ENCODE measurements around the gene LIG4.

LIG4 gene

DNA sequence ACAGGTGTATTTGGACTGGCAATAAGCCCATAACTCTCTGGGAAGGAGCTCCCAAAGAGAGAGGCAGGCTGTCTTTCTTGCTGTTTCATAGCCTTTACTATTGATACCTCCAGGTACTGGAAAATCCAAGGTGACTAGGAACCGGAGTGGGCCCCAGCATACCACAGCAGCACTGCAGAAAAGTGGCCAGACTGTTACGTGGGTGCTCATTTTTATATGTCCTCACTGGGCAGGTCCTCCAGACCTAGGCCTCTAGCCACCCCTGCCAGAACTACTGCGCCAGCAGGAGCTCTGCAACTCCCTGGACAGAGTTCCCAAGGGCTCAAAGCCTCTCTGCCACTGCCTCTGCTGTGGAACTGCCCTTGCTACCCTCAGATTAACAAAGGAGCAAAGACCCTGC lies 46.4 kb downstream of the LIG4 start:
- H3K27ac ChIP-seq (ENCODE audit: low read depth, low read length), result no peak overlapping the region
- TF ChIP-seq, protein P1, sequence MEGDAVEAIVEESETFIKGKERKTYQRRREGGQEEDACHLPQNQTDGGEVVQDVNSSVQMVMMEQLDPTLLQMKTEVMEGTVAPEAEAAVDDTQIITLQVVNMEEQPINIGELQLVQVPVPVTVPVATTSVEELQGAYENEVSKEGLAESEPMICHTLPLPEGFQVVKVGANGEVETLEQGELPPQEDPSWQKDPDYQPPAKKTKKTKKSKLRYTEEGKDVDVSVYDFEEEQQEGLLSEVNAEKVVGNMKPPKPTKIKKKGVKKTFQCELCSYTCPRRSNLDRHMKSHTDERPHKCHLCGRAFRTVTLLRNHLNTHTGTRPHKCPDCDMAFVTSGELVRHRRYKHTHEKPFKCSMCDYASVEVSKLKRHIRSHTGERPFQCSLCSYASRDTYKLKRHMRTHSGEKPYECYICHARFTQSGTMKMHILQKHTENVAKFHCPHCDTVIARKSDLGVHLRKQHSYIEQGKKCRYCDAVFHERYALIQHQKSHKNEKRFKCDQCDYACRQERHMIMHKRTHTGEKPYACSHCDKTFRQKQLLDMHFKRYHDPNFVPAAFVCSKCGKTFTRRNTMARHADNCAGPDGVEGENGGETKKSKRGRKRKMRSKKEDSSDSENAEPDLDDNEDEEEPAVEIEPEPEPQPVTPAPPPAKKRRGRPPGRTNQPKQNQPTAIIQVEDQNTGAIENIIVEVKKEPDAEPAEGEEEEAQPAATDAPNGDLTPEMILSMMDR (IDR thresholded peaks at IDR 0.05; ENCODE audit: insufficient read depth, low read length, poor library complexity, severe bottlenecking), result no peak
- TF ChIP-seq EZH2phosphoT487 (conservative IDR thresholded peaks at IDR 0.05; ENCODE audit: low read length), result no peak
- H3K9ac ChIP-seq (ENCODE audit: low read length), result no peak overlapping the region
- H3K27me3 ChIP-seq (ENCODE audit: low read length), result no peaks in the 10 kb centered on the region
- H4K20me1 ChIP-seq (ENCODE audit: low read depth, low read length), result no peaks in the 10 kb centered on the region
- no peaks in the 10 kb centered on the region for H3K9me2 ChIP-seq (replicated peaks; ENCODE audit: insufficient read depth, low read length)
- no peaks in the 10 kb centered on the region for H3K9me3 ChIP-seq (ENCODE audit: insufficient read depth, low read length)
- no peak overlapping the region for H2AFZ ChIP-seq (ENCODE audit: low read depth, low read length, severe bottlenecking)
- no peak overlapping the region for H3K4me3 ChIP-seq (ENCODE audit: insufficient read depth, low read length, poor library complexity, severe bottlenecking)
- no peaks in the 10 kb centered on the region for H3F3A ChIP-seq (ENCODE audit: insufficient read depth)
- no peaks in the 10 kb centered on the region for H3K36me3 ChIP-seq (ENCODE audit: low read length)
- H3K79me2 ChIP-seq (ENCODE audit: insufficient read depth, low read length), result no peaks in the 10 kb centered on the region
- no peak overlapping the region for H3K4me2 ChIP-seq (ENCODE audit: low read depth, low read length, poor library complexity, severe bottlenecking)

- Histone ChIP-seq H4K20me1 (ENCODE audit: low read depth, low read length) (no peaks in the 10 kb centered on the region), H3K9ac (ENCODE audit: low read length) (no peak overlapping the region), H3K27ac (ENCODE audit: low read depth, low read length) (no peak overlapping the region), H3F3A (ENCODE audit: insufficient read depth) (no peaks in the 10 kb centered on the region), H3K79me2 (ENCODE audit: insufficient read depth, low read length) (no peaks in the 10 kb centered on the region), H3K36me3 (ENCODE audit: low read length) (no peaks in the 10 kb centered on the region), H3K4me2 (ENCODE audit: low read depth, low read length, poor library complexity, severe bottlenecking) (no peak overlapping the region), H3K9me3 (ENCODE audit: insufficient read depth, low read length) (no peaks in the 10 kb centered on the region), H3K9me2 (replicated peaks; ENCODE audit: insufficient read depth, low read length) (no peaks in the 10 kb centered on the region), H2AFZ (ENCODE audit: low read depth, low read length, severe bottlenecking) (no peak overlapping the region), H3K27me3 (ENCODE audit: low read length) (no peaks in the 10 kb centered on the region), H3K4me3 (ENCODE audit: insufficient read depth, low read length, poor library complexity, severe bottlenecking) (no peak overlapping the region)
- TF ChIP-seq EZH2phosphoT487 (conservative IDR thresholded peaks at IDR 0.05; ENCODE audit: low read length), result no peak
- TF ChIP-seq, protein P1 (IDR thresholded peaks at IDR 0.05; ENCODE audit: insufficient read depth, low read length, poor library complexity, severe bottlenecking), result no peak
Observed at GRCh38 chr13:108166078-108166477, 49.3 kb downstream of the LIG4 start.

- Histone ChIP-seq H3K4me3 (ENCODE audit: insufficient read depth, low read length, poor library complexity, severe bottlenecking) (no peak overlapping the region), H3K27ac (ENCODE audit: low read depth, low read length) (no peak overlapping the region), H3K9ac (ENCODE audit: low read length) (no peak overlapping the region), H3F3A (ENCODE audit: insufficient read depth) (no peaks in the 10 kb centered on the region), H4K20me1 (ENCODE audit: low read depth, low read length) (no peaks in the 10 kb centered on the region), H3K36me3 (ENCODE audit: low read length) (no peaks in the 10 kb centered on the region), H3K79me2 (ENCODE audit: insufficient read depth, low read length) (no peaks in the 10 kb centered on the region), H3K9me3 (ENCODE audit: insufficient read depth, low read length) (no peaks in the 10 kb centered on the region), H3K9me2 (replicated peaks; ENCODE audit: insufficient read depth, low read length) (no peaks in the 10 kb centered on the region), H2AFZ (ENCODE audit: low read depth, low read length, severe bottlenecking) (no peak overlapping the region), H3K27me3 (ENCODE audit: low read length) (no peaks in the 10 kb centered on the region), H3K4me2 (ENCODE audit: low read depth, low read length, poor library complexity, severe bottlenecking) (no peak overlapping the region)
- TF ChIP-seq, protein P1 (IDR thresholded peaks at IDR 0.05; ENCODE audit: insufficient read depth, low read length, poor library complexity, severe bottlenecking), result no peak
- no peak for TF ChIP-seq EZH2phosphoT487 (conservative IDR thresholded peaks at IDR 0.05; ENCODE audit: low read length)
Observed at GRCh38 chr13:108158746-108159145, 56.6 kb downstream of the LIG4 start.
